HG03280 (cell line): ENCODE results near the gene KRT76.

Source experiments
- ATAC-seq: cut with Tn5 transposase; IDR thresholded peaks from one replicate; pipeline ENCODE4 v1.9.1; 2021; ENCODE audit warnings: mild to moderate bottlenecking, moderate library complexity; ENCODE audit not compliant: unreplicated experiment

KRT76 gene

GRCh38 chr12:52742196-52742580 lies 35.0 kb downstream of the KRT76 start:
- ATAC-seq = no peak

GRCh38 chr12:52741375-52742195 lies 35.6 kb downstream of the KRT76 start:
- no peak for ATAC-seq

- ATAC-seq = no peak
Observed at GRCh38 chr12:52740584-52740983, 36.6 kb downstream of the KRT76 start.

GRCh38 chr12:52739963-52740362 lies 37.2 kb downstream of the KRT76 start:
- no peak for ATAC-seq

GRCh38 chr12:52735816-52736632 lies 41.1 kb downstream of the KRT76 start:
- ATAC-seq = no peak

- no peak for ATAC-seq
Observed at GRCh38 chr12:52735106-52735505, 42.0 kb downstream of the KRT76 start.

- ATAC-seq = no peak
Observed at GRCh38 chr12:52730793-52731192, 46.4 kb downstream of the KRT76 start.

GRCh38 chr12:52730383-52730782 lies 46.8 kb downstream of the KRT76 start:
- ATAC-seq = no peak

- no peak for ATAC-seq
Observed at GRCh38 chr12:52729147-52729546, 48.0 kb downstream of the KRT76 start.

- ATAC-seq = no peak
Observed at GRCh38 chr12:52728374-52728773, 48.8 kb downstream of the KRT76 start.

- ATAC-seq = no peak
Observed at GRCh38 chr12:52727037-52727436, 50.1 kb downstream of the KRT76 start.

GRCh38 chr12:52726451-52726850 lies 50.7 kb downstream of the KRT76 start:
- no peak for ATAC-seq

- no peak for ATAC-seq
Observed at GRCh38 chr12:52724384-52724783, 52.8 kb downstream of the KRT76 start.

GRCh38 chr12:52722680-52723079 lies 54.5 kb downstream of the KRT76 start:
- no peak for ATAC-seq

GRCh38 chr12:52721838-52722470 lies 55.2 kb downstream of the KRT76 start:
- ATAC-seq = no peak

- ATAC-seq = no peak
Observed at GRCh38 chr12:52720365-52720886, 56.7 kb downstream of the KRT76 start.
